ENCODE data around the gene TBX1.

The TBX1 gene

GRCh38 chr22:19744350-19745006 lies 16.1 kb upstream of the TBX1 start:
- DNase-seq: no peak
- no peak for TF ChIP-seq CTCF (IDR thresholded peaks at IDR 0.05; ENCODE audit: low read depth, low read length)
- Histone ChIP-seq H3K4me1 (peaks cover 8% of the 10 kb centered on the region), H3K27me3 (no peaks in the 10 kb centered on the region), H3K36me3 (no peaks in the 10 kb centered on the region), H3K4me3 (ENCODE audit: low read depth, low read length) (no peak overlapping the region), H3K9me3 (no peaks in the 10 kb centered on the region)

DNA sequence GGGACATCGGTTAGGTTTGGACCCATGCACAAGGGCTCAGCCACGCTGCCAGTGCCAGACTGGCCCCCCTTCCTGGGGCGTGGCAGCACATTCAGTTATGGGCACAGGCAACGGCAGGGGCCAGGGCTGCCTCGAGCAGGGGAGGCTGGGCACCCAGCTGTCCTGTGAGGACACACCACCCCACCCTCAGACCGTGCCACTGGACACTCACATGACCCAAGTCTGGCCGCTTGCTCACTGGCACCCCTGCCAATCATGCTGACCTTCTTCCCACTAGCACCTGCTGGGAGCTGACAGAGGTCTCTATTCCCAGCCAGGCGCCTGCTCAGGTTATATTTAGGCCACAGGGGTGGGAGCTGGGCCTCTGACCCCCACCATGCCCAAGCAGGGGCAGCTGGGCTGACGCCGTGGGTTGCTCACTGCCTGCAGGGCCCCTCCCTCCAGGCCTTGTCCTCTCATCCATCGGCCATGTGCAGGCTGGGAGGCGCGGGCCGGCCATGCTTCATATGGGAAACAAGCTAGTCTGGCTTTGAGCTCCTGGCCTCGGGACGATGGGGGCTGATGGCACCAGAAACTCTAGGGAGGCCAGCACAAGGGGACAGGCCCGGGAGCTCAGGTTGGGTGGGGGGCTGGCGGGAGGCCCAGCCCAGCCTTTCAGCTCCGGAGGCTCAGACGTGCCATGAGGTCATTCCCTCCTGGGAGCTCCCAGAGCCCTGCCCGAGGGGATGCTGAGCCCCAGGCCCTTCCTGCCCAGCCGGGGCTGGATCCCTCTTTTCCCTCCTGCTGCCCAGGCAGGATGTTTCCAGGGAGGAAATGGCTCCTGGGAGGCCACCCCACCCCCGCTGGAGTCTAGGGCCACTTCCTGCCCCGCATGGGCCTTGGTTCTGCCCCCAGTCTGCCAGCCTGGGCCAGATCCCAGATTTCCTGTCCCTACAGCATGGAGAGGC lies 15.2 kb upstream of the TBX1 start:
- Histone ChIP-seq H3K4me1 (peaks cover 8% of the 10 kb centered on the region; the same call in 1 of the 2 replicates), H3K27me3 (no peaks in the 10 kb centered on the region), H3K9me3 (no peaks in the 10 kb centered on the region), H3K36me3 (no peaks in the 10 kb centered on the region), H3K4me3 (ENCODE audit: low read depth, low read length) (no peak overlapping the region)
- TF ChIP-seq CTCF (IDR thresholded peaks at IDR 0.05; ENCODE audit: low read depth, low read length): no peak
- DNase-seq: peak; percentile 53

- no peaks in the 10 kb centered on the region for H3K36me3 ChIP-seq
- no peak overlapping the region for H3K4me3 ChIP-seq (ENCODE audit: low read depth, low read length)
- H3K27me3 ChIP-seq: no peaks in the 10 kb centered on the region
- peaks cover 8% of the 10 kb centered on the region; the same call in 1 of the 2 replicates for H3K4me1 ChIP-seq
- TF ChIP-seq CTCF (IDR thresholded peaks at IDR 0.05; ENCODE audit: low read depth, low read length): no peak
- no peak for DNase-seq
- no peaks in the 10 kb centered on the region for H3K9me3 ChIP-seq
Observed at GRCh38 chr22:19746726-19747125, 13.9 kb upstream of the TBX1 start.

DNA sequence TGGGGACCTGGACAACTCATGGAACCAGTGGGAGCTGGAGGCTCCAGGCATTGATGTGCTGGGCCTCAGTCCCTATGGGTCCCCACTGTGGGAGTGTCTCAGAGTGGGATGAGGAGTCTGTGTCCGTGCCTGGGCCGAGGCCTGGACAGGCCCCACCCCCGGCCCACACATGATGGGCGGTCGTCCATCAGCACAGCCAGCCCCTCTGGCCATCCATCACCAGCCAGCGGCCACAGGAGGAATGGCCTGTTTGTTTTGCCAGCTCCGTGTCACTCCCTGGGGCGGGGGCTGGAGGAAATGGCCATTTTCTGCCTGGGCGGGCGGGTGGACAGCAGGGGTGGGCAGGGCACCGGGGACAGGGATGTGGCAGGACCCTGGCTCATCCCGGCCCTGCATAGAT lies 13.0 kb upstream of the TBX1 start:
- no peaks in the 10 kb centered on the region for H3K9me3 ChIP-seq
- peaks cover 8% of the 10 kb centered on the region; the same call in 1 of the 2 replicates for H3K4me1 ChIP-seq
- H3K4me3 ChIP-seq (ENCODE audit: low read depth, low read length): no peak overlapping the region
- DNase-seq: no peak
- TF ChIP-seq CTCF (IDR thresholded peaks at IDR 0.05; ENCODE audit: low read depth, low read length): no peak
- H3K36me3 ChIP-seq: no peaks in the 10 kb centered on the region
- no peaks in the 10 kb centered on the region for H3K27me3 ChIP-seq

- DNase-seq: no peak
- no peak overlapping the region for H3K4me3 ChIP-seq (ENCODE audit: low read depth, low read length)
- TF ChIP-seq CTCF (IDR thresholded peaks at IDR 0.05; ENCODE audit: low read depth, low read length): no peak
- no peaks in the 10 kb centered on the region for H3K27me3 ChIP-seq
- H3K4me1 ChIP-seq: peaks cover 8% of the 10 kb centered on the region; the same call in 1 of the 2 replicates
- no peaks in the 10 kb centered on the region for H3K36me3 ChIP-seq
- no peaks in the 10 kb centered on the region for H3K9me3 ChIP-seq
Observed at GRCh38 chr22:19748139-19748538, 12.4 kb upstream of the TBX1 start.
